GM21515 (cell line): ENCODE measurements around the gene GOLGA5.
A peak's percentile ranks its signal among the peaks of the same experiment; 100 is the strongest.
"Not testable (repeated sequence)": the region's sequence is repeated elsewhere in the genome, so short reads cannot be mapped to it uniquely, and the experiment has no call there.

ENCODE experiments used
- ATAC-seq: cut with Tn5 transposase; IDR thresholded peaks from one replicate; pipeline ENCODE4 v1.9.1; 2021; ENCODE audit not compliant: unreplicated experiment

The GOLGA5 gene

GRCh38 chr14:92819680-92820535, 25.8 kb downstream of the GOLGA5 start:
- ATAC-seq, result not testable (repeated sequence)

- not testable (repeated sequence) for ATAC-seq
These were observed 26.4 kb downstream of the GOLGA5 start for GRCh38 chr14:92820536-92820840.

GRCh38 chr14:92830902-92831301, 36.8 kb downstream of the GOLGA5 start:
- ATAC-seq, result no peak

GRCh38 chr14:92832137-92832700, 38.1 kb downstream of the GOLGA5 start:
- ATAC-seq, result no peak

- ATAC-seq, result no peak
These were observed 47.8 kb downstream of the GOLGA5 start for GRCh38 chr14:92841930-92842329.

GRCh38 chr14:92844204-92844603, 50.1 kb downstream of the GOLGA5 start:
- no peak for ATAC-seq

GRCh38 chr14:92846162-92846897, 52.2 kb downstream of the GOLGA5 start:
- ATAC-seq, result peak; percentile 66

GRCh38 chr14:92847278-92847677, 53.2 kb downstream of the GOLGA5 start:
- ATAC-seq, result no peak

GRCh38 chr14:92847749-92848148, 53.6 kb downstream of the GOLGA5 start:
- no peak for ATAC-seq

- ATAC-seq, result no peak
These were observed 54.8 kb downstream of the GOLGA5 start for GRCh38 chr14:92848887-92849286.

GRCh38 chr14:92850492-92850891, 56.4 kb downstream of the GOLGA5 start:
- ATAC-seq, result no peak

- not testable (repeated sequence) for ATAC-seq
These were observed 59.0 kb downstream of the GOLGA5 start for GRCh38 chr14:92853136-92853535.

- ATAC-seq, result no peak
These were observed 66.1 kb downstream of the GOLGA5 start for GRCh38 chr14:92860049-92860840.

- ATAC-seq, result no peak
These were observed 68.0 kb downstream of the GOLGA5 start for GRCh38 chr14:92861856-92862745.

GRCh38 chr14:92863286-92864080, 69.4 kb downstream of the GOLGA5 start:
- no peak for ATAC-seq

GRCh38 chr14:92865674-92866073, 71.6 kb downstream of the GOLGA5 start:
- no peak for ATAC-seq

GRCh38 chr14:92866181-92866752, 72.2 kb downstream of the GOLGA5 start:
- ATAC-seq, result no peak

GRCh38 chr14:92866901-92867865, 73.1 kb downstream of the GOLGA5 start:
- ATAC-seq, result no peak
